HG02938 (cell line): ENCODE measurements around the gene PRADC1.

ENCODE experiments used
- ATAC-seq: cut with Tn5 transposase; IDR thresholded peaks from one replicate; pipeline ENCODE4 v1.9.1; 2021; ENCODE audit warnings: mild to moderate bottlenecking, moderate library complexity; ENCODE audit not compliant: unreplicated experiment

PRADC1 gene

DNA sequence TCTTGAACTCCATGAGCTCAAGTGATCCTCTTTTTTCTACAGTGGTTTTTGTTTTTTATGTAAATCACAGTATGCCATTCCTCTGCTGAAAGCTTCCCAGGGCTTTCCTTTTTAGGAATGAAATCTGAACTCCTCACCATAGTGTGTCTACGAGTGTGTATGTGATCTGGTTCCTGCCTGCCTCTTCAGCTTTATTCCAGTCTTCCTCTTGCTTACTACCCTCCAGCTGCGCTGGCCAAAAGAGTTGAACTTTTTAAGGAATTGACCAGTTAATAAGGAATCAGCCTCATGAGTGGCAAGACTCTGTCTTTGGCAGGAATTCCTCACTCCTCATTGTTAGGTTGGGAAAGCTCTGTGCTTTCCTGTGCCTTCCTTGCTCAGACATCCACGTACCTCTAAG lies 5.1 kb upstream of the PRADC1 start:
- ATAC-seq, result no peak

GRCh38 chr2:73237168-73237567 lies 4.1 kb upstream of the PRADC1 start:
- no peak for ATAC-seq

- no peak for ATAC-seq
Observed at GRCh38 chr2:73235315-73236028, 2.4 kb upstream of the PRADC1 start.

- peak; percentile 64 for ATAC-seq
Observed at GRCh38 chr2:73233932-73234832, 1.1 kb upstream of the PRADC1 start, which contains the start of gene CCT7. TSS of gene CCT7 (plus strand) at chr2:73234308. CDS start at chr2:73234379, 71 bp downstream.

- ATAC-seq, result no peak
Observed at GRCh38 chr2:73232403-73233153, 461 bp downstream of the PRADC1 start.

GRCh38 chr2:73228631-73229030 lies 4.4 kb downstream of the PRADC1 start:
- no peak for ATAC-seq

GRCh38 chr2:73227086-73227485 lies 6.0 kb downstream of the PRADC1 start:
- no peak for ATAC-seq

DNA sequence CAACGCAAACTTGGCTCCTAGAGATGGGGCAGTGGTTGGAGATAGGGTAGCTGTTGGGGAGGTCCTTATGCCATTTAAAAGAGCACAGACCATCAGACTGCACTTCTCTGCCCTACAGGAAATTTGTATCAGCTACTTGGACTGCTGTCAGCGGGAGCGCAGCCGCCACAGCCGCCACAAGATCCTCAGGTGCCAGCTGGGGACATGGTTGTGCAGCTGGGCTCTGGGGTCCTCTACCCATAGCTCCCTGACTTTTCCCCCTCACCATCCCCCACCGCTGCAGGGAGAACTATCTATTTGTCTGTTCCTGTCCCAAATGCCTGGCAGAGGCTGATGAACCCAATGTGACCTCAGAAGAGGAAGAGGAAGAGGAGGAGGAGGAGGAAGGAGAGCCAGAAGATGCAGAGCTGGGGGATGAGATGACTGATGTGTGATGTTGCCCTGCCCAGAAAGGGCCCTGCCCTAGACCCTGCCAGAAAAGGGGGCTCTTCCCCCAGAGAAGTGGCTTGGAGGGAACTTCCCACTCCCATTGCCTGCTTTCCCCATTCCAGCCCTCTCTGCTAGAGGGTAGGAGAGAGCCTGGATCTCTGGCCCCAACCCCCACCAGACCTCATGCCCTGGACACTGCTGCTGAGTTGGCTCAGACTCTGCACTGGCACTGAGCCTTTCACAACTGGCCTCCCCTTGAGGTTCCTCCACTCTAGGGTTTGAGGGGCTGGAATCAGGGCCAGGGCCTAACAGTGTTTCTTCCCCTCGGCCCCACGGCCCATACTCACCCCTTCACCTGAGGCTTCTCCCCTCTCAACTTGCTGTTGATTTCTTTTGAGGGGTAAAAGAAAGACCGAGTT lies 7.3 kb downstream of the PRADC1 start:
- ATAC-seq, result no peak

- ATAC-seq, result no peak
Observed at GRCh38 chr2:73223821-73224220, 9.2 kb downstream of the PRADC1 start.

DNA sequence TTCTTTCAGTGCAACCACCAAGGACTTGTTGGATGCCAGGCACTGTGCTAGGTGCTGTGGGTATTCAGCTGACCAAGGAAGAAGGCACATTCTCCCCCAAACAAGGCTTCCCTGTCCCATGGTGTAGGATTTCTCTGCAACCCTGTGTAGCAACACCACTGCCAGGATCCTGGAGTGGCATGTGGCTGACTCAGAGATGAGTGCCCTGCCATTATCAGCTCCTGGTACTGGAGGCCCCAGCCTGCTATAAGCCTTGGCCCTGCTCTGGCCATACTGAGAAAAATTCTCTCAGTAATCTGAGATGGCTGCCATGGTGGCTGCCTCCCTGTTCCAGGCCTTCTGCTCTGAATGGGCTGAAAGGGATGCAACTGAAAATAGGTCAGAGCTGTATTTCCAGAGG lies 14.7 kb downstream of the PRADC1 start:
- no peak for ATAC-seq

- ATAC-seq, result no peak
Observed at GRCh38 chr2:73217826-73218225, 15.2 kb downstream of the PRADC1 start.

GRCh38 chr2:73217160-73217559 lies 15.9 kb downstream of the PRADC1 start:
- ATAC-seq, result no peak

DNA sequence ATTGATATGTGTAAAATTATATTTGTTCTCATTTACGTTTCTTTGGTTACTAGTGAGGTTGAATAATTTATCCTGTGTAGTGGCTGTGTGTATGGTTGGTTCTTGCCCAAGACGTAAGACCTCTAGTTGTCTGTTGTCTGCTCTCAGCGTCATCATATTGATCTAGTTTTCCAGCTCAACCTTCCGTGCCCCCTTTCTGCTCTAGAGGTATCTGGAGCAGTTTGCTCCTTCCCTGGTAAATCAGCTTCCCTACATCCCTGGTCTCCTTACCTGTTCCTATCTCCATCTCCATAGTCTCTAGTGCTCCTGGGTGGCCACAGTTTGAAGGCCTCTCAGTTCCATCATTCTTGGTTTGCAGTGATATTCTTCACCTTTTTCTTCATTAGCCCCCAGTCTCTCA lies 17.8 kb downstream of the PRADC1 start:
- no peak for ATAC-seq

DNA sequence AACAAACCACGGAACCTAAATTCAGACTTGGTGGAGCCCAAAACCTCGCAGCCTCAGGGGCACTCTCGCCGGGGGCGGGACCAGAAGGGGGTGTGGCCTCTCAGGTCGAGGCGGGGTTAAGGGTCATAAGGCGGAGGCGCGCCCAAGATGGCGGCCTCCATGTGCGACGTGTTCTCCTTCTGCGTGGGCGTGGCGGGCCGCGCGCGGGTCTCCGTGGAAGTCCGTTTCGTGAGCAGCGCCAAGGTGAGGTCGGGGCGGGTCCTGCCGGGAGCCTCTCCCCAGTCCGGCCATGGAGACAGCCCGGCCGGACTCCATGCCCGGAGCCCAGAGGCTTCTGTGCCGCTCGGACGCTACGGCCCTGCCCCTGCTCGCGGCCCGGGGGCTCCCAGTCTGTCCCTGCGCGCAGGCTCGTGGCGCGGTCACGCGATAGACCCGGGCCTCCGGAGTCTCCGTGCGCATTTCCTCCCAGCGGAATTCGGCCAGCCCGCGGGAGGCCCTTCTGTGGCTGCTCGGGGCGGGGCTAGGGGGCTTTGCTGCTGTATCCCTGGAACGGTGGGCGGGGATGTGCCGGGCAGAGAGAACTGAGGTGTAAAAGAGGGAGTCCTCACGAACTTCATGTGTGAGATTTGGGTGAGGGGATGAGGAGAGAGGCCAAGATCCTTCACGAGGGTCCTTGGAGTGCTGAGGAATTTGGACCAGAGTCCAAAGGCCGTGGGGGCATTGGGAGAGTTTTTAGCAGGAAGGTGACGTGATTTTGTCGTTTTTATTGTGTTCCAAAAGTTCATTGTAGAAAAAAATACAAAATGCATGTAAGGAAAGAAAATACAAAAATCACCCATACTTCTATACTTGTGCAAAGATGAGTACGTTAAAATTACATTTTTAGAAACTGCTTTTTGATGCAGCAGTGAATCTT lies 18.7 kb downstream of the PRADC1 start, which contains the start of gene SMYD5:
Gene SMYD5, plus strand, starts transcription at position 126 of the 916 bp plus-strand sequence. Its CDS starts 22 bp downstream, at position 148.
- peak; percentile 88 for ATAC-seq

- ATAC-seq, result peak; percentile 69
Observed at GRCh38 chr2:73212448-73213176, 20.4 kb downstream of the PRADC1 start.

DNA sequence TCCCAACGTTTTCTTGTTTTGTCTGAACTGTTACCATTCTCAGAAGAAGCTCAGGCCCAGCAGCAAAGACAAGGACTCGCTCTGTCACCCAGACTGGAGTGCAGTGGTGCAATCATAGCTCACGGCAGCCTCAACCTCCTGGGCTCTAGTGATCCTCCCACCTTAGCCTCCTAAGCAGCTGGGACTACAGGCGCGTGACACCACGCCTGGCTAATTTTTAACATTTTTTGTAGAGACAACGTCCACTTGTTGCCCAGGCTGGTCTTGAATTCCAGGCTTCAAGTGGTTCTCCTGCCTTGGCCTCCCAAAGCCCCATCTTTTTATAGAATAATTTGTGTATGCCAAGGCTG lies 21.0 kb downstream of the PRADC1 start:
- no peak for ATAC-seq

- no peak for ATAC-seq
Observed at GRCh38 chr2:73210696-73211095, 22.3 kb downstream of the PRADC1 start.

GRCh38 chr2:73210019-73210418 lies 23.0 kb downstream of the PRADC1 start:
- no peak for ATAC-seq

- ATAC-seq, result no peak
Observed at GRCh38 chr2:73208258-73208657, 24.8 kb downstream of the PRADC1 start.
